Measurements from ENCODE around the gene CYP3A5.

CYP3A5 gene

DNA sequence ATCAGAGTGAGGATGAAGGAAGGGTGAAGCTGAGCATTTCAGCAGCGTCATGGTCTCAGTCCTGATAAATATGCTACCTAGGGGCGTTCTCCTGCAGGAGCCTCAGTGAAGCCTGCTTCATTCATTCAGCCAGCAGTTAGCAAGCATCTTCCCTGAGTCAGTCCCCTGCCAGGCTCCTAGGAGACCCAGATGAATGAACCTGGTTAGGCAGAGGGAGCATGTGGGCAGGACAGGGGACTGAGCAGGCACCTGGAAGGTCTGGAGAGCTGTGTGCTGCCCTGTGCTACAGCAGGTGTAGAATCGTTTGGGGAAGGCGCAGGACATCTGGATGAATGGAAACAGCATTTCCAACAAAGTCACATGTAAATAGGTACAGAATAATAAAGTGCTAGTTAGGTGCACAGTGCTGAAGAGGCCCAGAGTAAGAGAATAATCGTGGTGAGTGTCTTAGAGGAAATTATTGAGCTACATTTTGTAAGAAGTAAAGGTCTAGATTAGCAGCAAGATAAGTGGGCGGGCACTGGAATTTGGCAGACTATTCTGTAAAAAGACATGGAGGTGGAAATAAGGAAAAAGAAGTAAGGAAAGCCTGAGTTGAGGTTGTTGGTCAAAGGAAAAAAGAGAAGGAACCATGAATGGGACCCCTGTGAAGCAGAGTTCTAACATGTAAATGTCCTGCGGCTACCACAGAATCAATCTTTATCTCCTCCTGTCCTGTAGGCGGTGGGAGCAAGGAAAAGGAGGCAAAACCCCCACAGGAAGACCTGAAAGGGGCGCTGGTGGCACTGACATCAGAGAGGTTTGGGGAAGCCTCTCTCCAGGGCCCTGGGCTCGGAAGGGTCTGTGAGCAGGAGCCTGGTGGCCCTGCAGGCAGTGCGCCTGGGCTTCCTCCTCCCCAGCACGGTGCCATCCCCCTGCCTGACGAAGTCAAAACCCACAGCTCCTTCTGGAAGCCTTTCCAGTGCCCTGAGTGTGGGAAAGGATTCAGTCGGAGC, 51.0 kb downstream of the CYP3A5 start:
- DNase-seq (ENCODE audit: low read depth, low spot score): no peak
- ChIA-PET CTCF (no interaction called here), POLR2A (no interaction called here)
- no peak overlapping the region for H3K4me3 ChIP-seq (ENCODE audit: low read depth, low read length)
- TF ChIP-seq, protein P1, sequence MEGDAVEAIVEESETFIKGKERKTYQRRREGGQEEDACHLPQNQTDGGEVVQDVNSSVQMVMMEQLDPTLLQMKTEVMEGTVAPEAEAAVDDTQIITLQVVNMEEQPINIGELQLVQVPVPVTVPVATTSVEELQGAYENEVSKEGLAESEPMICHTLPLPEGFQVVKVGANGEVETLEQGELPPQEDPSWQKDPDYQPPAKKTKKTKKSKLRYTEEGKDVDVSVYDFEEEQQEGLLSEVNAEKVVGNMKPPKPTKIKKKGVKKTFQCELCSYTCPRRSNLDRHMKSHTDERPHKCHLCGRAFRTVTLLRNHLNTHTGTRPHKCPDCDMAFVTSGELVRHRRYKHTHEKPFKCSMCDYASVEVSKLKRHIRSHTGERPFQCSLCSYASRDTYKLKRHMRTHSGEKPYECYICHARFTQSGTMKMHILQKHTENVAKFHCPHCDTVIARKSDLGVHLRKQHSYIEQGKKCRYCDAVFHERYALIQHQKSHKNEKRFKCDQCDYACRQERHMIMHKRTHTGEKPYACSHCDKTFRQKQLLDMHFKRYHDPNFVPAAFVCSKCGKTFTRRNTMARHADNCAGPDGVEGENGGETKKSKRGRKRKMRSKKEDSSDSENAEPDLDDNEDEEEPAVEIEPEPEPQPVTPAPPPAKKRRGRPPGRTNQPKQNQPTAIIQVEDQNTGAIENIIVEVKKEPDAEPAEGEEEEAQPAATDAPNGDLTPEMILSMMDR (IDR thresholded peaks at IDR 0.05; ENCODE audit: insufficient read depth, low read length, missing control alignments): no peak

DNA sequence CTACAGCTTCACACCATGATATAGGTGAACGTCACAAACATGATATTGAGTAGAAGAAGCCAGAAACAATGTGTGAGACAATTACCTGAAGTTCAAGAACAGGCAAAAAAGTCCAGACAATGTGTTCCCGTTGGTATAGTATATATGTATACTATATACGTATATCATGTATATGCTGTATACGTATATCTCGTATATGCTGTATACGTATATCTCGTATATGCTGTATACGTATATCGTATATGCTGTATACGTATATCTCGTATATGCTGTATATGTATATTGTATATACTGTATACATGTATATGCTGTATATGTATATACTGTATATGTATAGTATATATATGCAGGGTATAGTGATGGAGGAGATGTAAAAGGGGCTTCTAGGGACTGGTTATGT, 52.3 kb downstream of the CYP3A5 start:
- CTCF ChIA-PET: no interaction called here
- POLR2A ChIA-PET: no interaction called here
- DNase-seq (ENCODE audit: low read depth, low spot score): no peak
- no peak overlapping the region for H3K4me3 ChIP-seq (ENCODE audit: low read depth, low read length)
- TF ChIP-seq, protein P1 (IDR thresholded peaks at IDR 0.05; ENCODE audit: insufficient read depth, low read length, missing control alignments): no peak

DNA sequence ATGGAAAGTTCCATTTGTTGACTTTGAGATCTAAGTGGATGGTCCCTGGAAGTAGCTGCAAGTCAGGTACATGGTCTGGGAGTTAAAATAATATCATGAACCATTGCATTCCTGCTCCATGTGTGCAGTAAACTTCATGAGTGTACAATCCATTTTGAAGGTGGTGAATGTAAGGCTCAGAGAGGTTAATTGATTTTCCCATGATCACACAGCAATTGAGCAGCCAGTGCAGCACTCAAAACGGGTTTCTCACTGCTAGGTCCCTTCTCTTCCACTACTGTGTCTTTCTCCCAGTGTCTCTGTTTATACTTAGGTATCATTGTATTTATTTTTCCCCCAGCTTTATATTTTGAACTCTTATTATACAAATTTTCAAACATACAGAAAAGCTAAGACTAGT, 53.1 kb downstream of the CYP3A5 start:
- H3K4me3 ChIP-seq (ENCODE audit: low read depth, low read length): no peak overlapping the region
- POLR2A ChIA-PET: no interaction called here
- TF ChIP-seq, protein P1 (IDR thresholded peaks at IDR 0.05; ENCODE audit: insufficient read depth, low read length, missing control alignments): no peak
- no peak for DNase-seq (ENCODE audit: low read depth, low spot score)
- CTCF ChIA-PET: no interaction called here

DNA sequence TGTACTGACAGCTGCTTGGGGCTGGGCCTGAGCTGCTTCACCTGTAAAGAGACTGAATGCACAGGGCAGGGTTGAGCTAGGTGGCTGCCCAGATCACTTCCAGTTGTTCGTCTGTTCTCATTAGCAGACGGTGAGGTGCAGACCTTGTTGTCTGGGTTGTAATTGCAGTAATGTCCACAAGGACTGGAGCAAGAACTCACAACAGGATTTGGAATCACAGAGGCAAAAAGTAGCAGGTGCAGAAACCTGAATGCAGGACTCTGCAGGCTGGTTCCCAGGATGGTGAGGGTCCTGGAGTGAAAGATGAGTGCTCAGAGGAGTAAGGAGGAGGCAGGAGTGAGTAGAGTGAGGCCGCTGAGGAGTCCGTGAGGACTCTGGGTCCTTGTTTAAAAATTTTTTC, 53.8 kb downstream of the CYP3A5 start:
- H3K4me3 ChIP-seq (ENCODE audit: low read depth, low read length): no peak overlapping the region
- DNase-seq (ENCODE audit: low read depth, low spot score): no peak
- CTCF ChIA-PET: interaction anchor here (0.9 kb wide), 1 partner anchor 9 kb away, joined by 4 read pairs; the partner anchor contains the start of gene ZSCAN25
- TF ChIP-seq, protein P1 (IDR thresholded peaks at IDR 0.05; ENCODE audit: insufficient read depth, low read length, missing control alignments): no peak
- POLR2A ChIA-PET: no interaction called here

DNA sequence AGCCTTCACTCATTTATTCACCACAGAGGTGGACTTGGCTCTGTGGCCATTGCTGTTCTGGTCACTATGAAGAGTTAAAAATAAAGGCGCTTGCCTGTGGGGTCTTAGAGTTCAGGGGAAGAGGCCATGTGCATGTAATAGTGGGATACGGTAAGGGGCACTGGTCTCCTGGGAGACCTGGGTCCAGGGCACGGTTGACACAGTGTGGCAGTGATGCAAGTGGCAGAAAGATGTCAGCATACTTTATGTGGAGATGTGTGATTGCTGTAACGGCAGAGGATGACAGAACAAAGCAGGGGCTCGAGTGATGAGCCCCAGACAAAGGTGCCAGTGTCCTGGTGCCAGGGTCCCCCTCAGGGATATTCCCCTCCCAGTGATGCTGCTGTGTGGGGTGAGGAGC, 54.5 kb downstream of the CYP3A5 start:
- TF ChIP-seq, protein P1 (IDR thresholded peaks at IDR 0.05; ENCODE audit: insufficient read depth, low read length, missing control alignments): no peak
- CTCF ChIA-PET: interaction anchor here (0.9 kb wide), 1 partner anchor 9 kb away, joined by 4 read pairs; the partner anchor contains the start of gene ZSCAN25
- POLR2A ChIA-PET: no interaction called here
- H3K4me3 ChIP-seq (ENCODE audit: low read depth, low read length): no peak overlapping the region
- DNase-seq (ENCODE audit: low read depth, low spot score): no peak

DNA sequence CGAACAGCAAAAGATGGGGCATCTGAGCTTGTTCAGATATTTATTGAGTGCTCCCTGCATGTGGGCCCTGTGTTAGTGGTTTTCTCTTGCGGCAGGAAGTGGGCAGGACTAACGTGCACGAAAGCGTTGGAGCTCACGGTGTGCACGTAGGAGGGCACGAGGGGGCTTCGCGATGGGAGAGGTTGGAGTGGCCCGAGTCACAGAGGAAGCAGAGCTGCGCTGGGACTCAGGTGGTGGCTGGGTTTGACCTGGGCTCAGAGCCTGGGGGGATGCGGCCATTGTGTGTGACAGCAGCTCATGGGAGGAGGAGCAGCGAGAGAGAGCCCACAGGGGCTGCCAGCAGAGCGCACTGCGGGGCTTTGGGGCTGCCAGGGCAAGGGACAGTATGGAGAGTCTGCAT, 55.3 kb downstream of the CYP3A5 start:
- TF ChIP-seq, protein P1 (IDR thresholded peaks at IDR 0.05; ENCODE audit: insufficient read depth, low read length, missing control alignments): no peak
- CTCF ChIA-PET: no interaction called here
- POLR2A ChIA-PET: interaction anchor here (1.3 kb wide), 1 partner anchor 216 kb away, joined by 3 read pairs; the partner anchor contains the start of genes BUD31 and PDAP1
- no peak for DNase-seq (ENCODE audit: low read depth, low spot score)
- no peak overlapping the region for H3K4me3 ChIP-seq (ENCODE audit: low read depth, low read length)
